Panc1 (cell line): ENCODE data around the gene SLC12A7. TPM values are rescaled to one million over a fixed set of nuclear protein-coding genes. Genes with fewer than 3 reads are reported as not detected.

Source experiments
- ATAC-seq: fragments of 200-7000 bp; cut with Tn5 transposase; 2 replicates; pipeline ENCODE4 v1.9.1; 2020; ENCODE audit warnings: mild to moderate bottlenecking, moderate library complexity
- BruUV-seq: library from RNA; stranded (reverse); fragments of 400-500 nt; replicated peaks from 2 replicates; lab custom pipeline; 2021; lab: Mats Ljungman, UMichigan
- CTCF ChIA-PET: fragments of 300-600 bp; sonication (Branson Sonifier 250); formaldehyde crosslinking; loops from one replicate; lab custom pipeline; 2022; ENCODE audit warnings: antibody characterized with exemption; lab: Charles Lee
- POLR2A ChIA-PET: fragments of 300-600 bp; sonication (Branson Sonifier 250); formaldehyde crosslinking; loops from one replicate; lab custom pipeline; 2022; ENCODE audit warnings: antibody characterized with exemption; lab: Charles Lee
- DNase-seq: peaks from one replicate; pipeline ENCODE4 v3.0.0-alpha.2; 2010; ENCODE audit warnings: low read depth, low spot score
- H3K27ac ChIP-seq: 2 replicates; pipeline ENCODE4 v1.5.1; 2011; ENCODE audit warnings: mild to moderate bottlenecking, low read length, inconsistent platforms
- H3K27me3 ChIP-seq: fragments of 200-500 bp; sonication (Bioruptor generic); 2 replicates; pipeline ENCODE4 v1.6.0; 2014; ENCODE audit warnings: low read length, inconsistent platforms; ENCODE audit not compliant: control insufficient read depth, insufficient read depth
- H3K36me3 ChIP-seq: fragments of 200-500 bp; sonication (Bioruptor generic); 2 replicates; pipeline ENCODE4 v1.5.1; 2014; ENCODE audit warnings: inconsistent platforms, mild to moderate bottlenecking, low read length, moderate library complexity; ENCODE audit not compliant: control insufficient read depth, insufficient read depth
- H3K4me1 ChIP-seq: 2 replicates; pipeline ENCODE4 v1.5.1; 2011; ENCODE audit warnings: inconsistent platforms, mild to moderate bottlenecking, low read length, moderate library complexity; ENCODE audit not compliant: control insufficient read depth, insufficient read depth
- H3K4me3 ChIP-seq, 2 experiments: 2 replicates each; pipeline ENCODE4 v1.5.1; 2011 to 2012; ENCODE audit warnings: low read depth in 2 of 2, low read length in 2 of 2, mild to moderate bottlenecking in 2 of 2, inconsistent platforms in 1 of 2, moderate library complexity in 1 of 2
- H3K9me3 ChIP-seq: fragments of 200-500 bp; sonication (Bioruptor generic); 2 replicates; pipeline ENCODE4 v1.5.1; 2014; ENCODE audit warnings: low read depth, mild to moderate bottlenecking, inconsistent platforms, low read length, moderate library complexity; ENCODE audit not compliant: control insufficient read depth, insufficient read depth
- POLR2AphosphoS5 ChIP-seq: IDR thresholded peaks from 2 replicates; pipeline ENCODE4 v1.6.1; 2012; ENCODE audit warnings: mild to moderate bottlenecking, low read depth, low read length, moderate library complexity
- SIN3A ChIP-seq: IDR thresholded peaks from 2 replicates; pipeline ENCODE4 v1.6.1; 2012; ENCODE audit warnings: low read depth, mild to moderate bottlenecking, low read length, moderate library complexity, borderline replicate concordance; ENCODE audit not compliant: insufficient read depth
- TCF7L2 ChIP-seq: IDR thresholded peaks from 2 replicates; pipeline ENCODE4 v1.6.1; 2011; ENCODE audit warnings: mild to moderate bottlenecking, low read depth, low read length, inconsistent platforms
- in situ Hi-C: cut with HindIII; loops from 2 replicates; pipeline ENCODE4 v1.10.0; 2016; ENCODE audit warnings: low sequenced_read_pairs, low pct_unique_long_range_greater_than_20kb
- intact Hi-C: fragments of 100-400 bp; cut with micrococcal nuclease; formaldehyde crosslinking; loops from one replicate; pipeline ENCODE4 v1.10.0; 2022; ENCODE audit not compliant: unreplicated experiment
- total RNA-seq: library from RNA; stranded (reverse); gene quantifications from one replicate; pipeline ENCODE4 v1.2.1, GENCODE V29; 2021; ENCODE audit not compliant: unreplicated experiment
- TF ChIP-seq, protein P1 (sequence below), 2 experiments: IDR thresholded peaks; 2 replicates each; pipeline ENCODE4 v1.6.1; 2011 to 2012; ENCODE audit warnings: low read depth in 2 of 2, control low read depth in 1 of 2, low read length in 1 of 2, mild to moderate bottlenecking in 1 of 2, moderate library complexity in 1 of 2; ENCODE audit not compliant: insufficient read depth in 1 of 2
- TF ChIP-seq, protein P2 (sequence below): fragments of 450-650 bp; IDR thresholded peaks from 2 replicates; pipeline ENCODE4 v1.5.1; 2017; ENCODE audit warnings: mild to moderate bottlenecking

SLC12A7 gene
- total RNA-seq, 1 experiment from 2014 or later, result 297 TPM

DNA sequence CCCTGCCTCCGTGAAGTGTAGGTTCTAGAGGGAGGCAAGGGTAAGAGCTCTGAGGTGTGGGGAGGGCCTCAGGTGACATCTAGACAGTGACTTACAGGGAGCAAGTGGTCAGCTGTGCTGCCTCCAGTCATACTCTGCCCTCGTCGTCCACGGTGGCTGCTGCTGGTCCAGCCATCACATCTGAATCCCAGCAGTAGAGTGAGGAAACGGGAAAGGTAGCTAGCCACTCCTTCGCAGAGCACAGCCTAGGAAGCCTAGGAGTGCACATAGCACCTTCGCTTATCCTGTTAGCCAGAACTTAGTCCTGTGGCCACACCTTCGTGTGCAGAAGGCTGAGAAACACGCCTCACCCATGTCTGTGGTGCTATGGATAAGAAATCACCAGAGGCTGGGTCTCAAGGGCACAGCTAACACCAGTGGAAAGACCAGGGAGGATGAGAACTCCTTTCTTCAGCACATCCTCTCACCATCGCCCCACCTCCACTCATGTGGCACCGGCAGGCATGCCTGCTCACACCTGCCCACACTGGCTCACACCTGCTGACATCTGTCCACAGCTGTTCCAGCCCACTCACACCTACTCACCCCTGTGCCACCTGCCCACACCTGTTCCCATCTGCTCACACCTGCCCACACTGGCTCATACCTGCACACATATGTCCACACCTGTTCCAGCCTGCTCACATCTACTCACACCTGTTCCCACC is 45.0 kb upstream of the SLC12A7 start:
- BruUV-seq, result no TSS peak
- in situ Hi-C loops, result no loop called here

DNA sequence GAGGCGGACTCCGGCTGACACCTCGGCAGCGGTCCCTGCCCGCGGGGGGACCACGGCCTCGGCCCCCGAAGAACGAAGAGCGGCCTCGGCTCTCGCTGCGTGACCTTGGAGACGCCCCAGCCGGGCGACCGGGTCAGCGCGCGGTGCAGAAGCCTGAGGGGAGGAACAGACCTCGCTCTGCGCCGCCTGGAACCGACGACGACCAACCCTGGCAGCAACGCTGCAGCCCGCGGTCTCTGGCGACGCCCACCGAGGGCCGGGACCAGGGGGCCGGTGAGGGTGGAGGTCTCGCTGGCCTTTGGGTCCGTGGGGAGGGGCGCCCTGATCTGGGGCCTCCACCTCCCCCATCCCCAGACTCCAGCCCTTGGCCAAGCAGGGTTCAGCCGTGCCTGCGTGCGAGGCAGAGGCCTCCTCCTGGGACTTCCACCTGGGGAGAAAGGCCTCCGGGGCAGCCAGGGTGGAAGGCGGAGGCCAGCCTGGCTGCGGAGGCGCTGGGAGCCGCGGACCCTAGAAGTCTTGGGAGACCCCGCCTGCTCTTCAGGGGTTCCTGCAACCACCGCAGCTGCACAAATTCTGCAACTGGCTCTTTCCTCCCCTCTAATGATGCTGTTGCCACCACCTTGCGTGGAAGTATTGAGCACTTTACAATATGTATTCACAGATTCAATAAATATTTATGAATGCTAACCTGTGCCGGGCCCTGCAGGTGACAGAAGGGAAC is 44.3 kb upstream of the SLC12A7 start:
- no peaks in the 10 kb centered on the region for H3K9me3 ChIP-seq
- CTCF ChIA-PET, result no interaction called here
- H3K27me3 ChIP-seq, result no peaks in the 10 kb centered on the region
- DNase-seq (no peak), ATAC-seq (no peak)
- H3K4me1 ChIP-seq, result peaks cover 58% of the 10 kb centered on the region
- H3K36me3 ChIP-seq, result no peaks in the 10 kb centered on the region
- TF ChIP-seq, protein P1, sequence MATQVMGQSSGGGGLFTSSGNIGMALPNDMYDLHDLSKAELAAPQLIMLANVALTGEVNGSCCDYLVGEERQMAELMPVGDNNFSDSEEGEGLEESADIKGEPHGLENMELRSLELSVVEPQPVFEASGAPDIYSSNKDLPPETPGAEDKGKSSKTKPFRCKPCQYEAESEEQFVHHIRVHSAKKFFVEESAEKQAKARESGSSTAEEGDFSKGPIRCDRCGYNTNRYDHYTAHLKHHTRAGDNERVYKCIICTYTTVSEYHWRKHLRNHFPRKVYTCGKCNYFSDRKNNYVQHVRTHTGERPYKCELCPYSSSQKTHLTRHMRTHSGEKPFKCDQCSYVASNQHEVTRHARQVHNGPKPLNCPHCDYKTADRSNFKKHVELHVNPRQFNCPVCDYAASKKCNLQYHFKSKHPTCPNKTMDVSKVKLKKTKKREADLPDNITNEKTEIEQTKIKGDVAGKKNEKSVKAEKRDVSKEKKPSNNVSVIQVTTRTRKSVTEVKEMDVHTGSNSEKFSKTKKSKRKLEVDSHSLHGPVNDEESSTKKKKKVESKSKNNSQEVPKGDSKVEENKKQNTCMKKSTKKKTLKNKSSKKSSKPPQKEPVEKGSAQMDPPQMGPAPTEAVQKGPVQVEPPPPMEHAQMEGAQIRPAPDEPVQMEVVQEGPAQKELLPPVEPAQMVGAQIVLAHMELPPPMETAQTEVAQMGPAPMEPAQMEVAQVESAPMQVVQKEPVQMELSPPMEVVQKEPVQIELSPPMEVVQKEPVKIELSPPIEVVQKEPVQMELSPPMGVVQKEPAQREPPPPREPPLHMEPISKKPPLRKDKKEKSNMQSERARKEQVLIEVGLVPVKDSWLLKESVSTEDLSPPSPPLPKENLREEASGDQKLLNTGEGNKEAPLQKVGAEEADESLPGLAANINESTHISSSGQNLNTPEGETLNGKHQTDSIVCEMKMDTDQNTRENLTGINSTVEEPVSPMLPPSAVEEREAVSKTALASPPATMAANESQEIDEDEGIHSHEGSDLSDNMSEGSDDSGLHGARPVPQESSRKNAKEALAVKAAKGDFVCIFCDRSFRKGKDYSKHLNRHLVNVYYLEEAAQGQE (IDR thresholded peaks at IDR 0.05; ENCODE audit: insufficient read depth in 1 of 2, low read depth in 2 of 2, low read length in 1 of 2), result no peak
- TF ChIP-seq, protein P2, sequence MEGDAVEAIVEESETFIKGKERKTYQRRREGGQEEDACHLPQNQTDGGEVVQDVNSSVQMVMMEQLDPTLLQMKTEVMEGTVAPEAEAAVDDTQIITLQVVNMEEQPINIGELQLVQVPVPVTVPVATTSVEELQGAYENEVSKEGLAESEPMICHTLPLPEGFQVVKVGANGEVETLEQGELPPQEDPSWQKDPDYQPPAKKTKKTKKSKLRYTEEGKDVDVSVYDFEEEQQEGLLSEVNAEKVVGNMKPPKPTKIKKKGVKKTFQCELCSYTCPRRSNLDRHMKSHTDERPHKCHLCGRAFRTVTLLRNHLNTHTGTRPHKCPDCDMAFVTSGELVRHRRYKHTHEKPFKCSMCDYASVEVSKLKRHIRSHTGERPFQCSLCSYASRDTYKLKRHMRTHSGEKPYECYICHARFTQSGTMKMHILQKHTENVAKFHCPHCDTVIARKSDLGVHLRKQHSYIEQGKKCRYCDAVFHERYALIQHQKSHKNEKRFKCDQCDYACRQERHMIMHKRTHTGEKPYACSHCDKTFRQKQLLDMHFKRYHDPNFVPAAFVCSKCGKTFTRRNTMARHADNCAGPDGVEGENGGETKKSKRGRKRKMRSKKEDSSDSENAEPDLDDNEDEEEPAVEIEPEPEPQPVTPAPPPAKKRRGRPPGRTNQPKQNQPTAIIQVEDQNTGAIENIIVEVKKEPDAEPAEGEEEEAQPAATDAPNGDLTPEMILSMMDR, result no peak
- TF ChIP-seq POLR2AphosphoS5, result no peak
- TF ChIP-seq SIN3A, result no peak
- no peak for TF ChIP-seq TCF7L2
- no peak overlapping the region; a peak in 1 of 4 replicates for H3K4me3 ChIP-seq
- H3K27ac ChIP-seq, result peak overlapping the region; percentile 18; the same call in 1 of the 2 replicates
- in situ Hi-C loops (no loop called here), intact Hi-C loops (no loop called here)
- no TSS peak for BruUV-seq
- POLR2A ChIA-PET, result no interaction called here

More for the DNA sequence above, 45.0 kb upstream of the SLC12A7 start:
- intact Hi-C loops, result no loop called here
- Histone ChIP-seq H3K36me3 (no peaks in the 10 kb centered on the region), H3K27me3 (no peaks in the 10 kb centered on the region), H3K4me1 (peaks cover 59% of the 10 kb centered on the region), H3K27ac (no peak overlapping the region), H3K9me3 (no peaks in the 10 kb centered on the region), H3K4me3 (no peak overlapping the region)
- DNase-seq (no peak), ATAC-seq (no peak)
- CTCF ChIA-PET, result no interaction called here
- TF ChIP-seq, protein P1 (IDR thresholded peaks at IDR 0.05; ENCODE audit: insufficient read depth in 1 of 2, low read depth in 2 of 2, low read length in 1 of 2), result no peak
- TF ChIP-seq SIN3A (no peak), POLR2AphosphoS5 (no peak)
- POLR2A ChIA-PET, result no interaction called here
